ENCODE measurements around the gene BHLHA15. TPM values are rescaled to one million over a fixed set of nuclear protein-coding genes. Genes with fewer than 3 reads are reported as not detected.

BHLHA15 gene
- total and polyA plus RNA-seq, 10 donors: 0.11 to 40.7 (median 5.2) TPM; not detected in 1

DNA sequence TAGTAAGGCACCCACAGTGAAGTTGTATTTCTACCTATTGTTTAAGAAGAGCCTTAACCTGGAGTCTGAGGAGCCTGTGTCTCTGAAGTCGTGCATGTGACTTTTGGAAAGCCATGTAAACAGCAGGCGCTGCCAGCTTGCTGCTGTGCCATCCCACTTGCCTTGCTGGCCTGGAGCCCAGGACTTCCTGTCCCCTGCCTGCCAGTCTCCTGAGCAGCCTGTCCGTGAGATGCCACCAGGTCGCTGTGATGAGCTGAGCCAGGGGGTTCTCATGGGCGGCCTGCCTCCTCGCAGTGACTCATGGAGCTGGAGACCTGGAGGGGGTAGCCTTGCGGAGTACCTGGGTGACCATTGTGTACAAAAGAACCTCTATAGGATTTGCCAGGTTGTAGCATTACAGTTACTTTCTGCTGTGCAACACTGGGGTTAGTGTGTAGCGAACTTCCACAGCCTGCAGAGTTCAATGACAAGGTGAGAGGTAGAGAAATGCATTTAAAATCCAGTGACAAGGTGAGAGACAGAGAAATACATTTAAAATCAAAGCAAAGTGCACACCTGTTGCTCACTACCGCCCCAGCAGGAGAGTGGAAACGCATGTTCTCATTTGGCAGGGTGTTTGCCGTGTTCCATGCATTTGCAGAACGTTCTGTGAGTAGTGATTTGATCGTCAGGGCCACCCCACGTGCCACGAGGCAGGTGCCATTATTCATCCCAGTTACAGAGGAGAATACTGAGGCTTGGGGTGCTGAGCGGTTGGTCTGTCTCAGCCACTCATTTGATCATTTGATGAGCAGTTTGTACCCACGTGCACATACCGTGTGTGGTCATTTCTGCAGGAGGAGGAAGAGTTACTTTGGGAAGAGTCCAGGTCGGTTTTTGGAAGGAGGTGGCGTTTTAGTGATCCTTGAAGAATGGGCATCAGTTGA, 36.6 kb upstream of the BHLHA15 start:
- peaks cover 0 to 3% (median 0%) of the 10 kb centered on the region in 6 donors for H3K4me1 ChIP-seq
- no peaks in the 10 kb centered on the region for H3K27me3 ChIP-seq (replicated peaks in 1 of 7)
- peaks cover 0 to 90% (median 34%) of the 10 kb centered on the region in 6 donors for H3K36me3 ChIP-seq
- no peak overlapping the region for H3K27ac ChIP-seq
- no peaks in the 10 kb centered on the region for H3K9me3 ChIP-seq
- 90 to 93% (median 92%) methylated on average over 16 to 20 of the region's 20 CpGs for WGBS, 5 donors
- no peak for DNase-seq
- intact Hi-C loops (cut with DNase I; ENCODE audit: low total_unique reads): no loop called here
- no peak overlapping the region for H3K4me3 ChIP-seq
- no peak for TF ChIP-seq POLR2A (IDR thresholded peaks at IDR 0.05)
- TF ChIP-seq POLR2AphosphoS5 (IDR thresholded peaks at IDR 0.05): no peak
- TF ChIP-seq, protein P1, sequence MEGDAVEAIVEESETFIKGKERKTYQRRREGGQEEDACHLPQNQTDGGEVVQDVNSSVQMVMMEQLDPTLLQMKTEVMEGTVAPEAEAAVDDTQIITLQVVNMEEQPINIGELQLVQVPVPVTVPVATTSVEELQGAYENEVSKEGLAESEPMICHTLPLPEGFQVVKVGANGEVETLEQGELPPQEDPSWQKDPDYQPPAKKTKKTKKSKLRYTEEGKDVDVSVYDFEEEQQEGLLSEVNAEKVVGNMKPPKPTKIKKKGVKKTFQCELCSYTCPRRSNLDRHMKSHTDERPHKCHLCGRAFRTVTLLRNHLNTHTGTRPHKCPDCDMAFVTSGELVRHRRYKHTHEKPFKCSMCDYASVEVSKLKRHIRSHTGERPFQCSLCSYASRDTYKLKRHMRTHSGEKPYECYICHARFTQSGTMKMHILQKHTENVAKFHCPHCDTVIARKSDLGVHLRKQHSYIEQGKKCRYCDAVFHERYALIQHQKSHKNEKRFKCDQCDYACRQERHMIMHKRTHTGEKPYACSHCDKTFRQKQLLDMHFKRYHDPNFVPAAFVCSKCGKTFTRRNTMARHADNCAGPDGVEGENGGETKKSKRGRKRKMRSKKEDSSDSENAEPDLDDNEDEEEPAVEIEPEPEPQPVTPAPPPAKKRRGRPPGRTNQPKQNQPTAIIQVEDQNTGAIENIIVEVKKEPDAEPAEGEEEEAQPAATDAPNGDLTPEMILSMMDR (IDR thresholded peaks at IDR 0.05 in 8 of 11, conservative IDR thresholded peaks at IDR 0.05 in 3 of 11): no peak

DNA sequence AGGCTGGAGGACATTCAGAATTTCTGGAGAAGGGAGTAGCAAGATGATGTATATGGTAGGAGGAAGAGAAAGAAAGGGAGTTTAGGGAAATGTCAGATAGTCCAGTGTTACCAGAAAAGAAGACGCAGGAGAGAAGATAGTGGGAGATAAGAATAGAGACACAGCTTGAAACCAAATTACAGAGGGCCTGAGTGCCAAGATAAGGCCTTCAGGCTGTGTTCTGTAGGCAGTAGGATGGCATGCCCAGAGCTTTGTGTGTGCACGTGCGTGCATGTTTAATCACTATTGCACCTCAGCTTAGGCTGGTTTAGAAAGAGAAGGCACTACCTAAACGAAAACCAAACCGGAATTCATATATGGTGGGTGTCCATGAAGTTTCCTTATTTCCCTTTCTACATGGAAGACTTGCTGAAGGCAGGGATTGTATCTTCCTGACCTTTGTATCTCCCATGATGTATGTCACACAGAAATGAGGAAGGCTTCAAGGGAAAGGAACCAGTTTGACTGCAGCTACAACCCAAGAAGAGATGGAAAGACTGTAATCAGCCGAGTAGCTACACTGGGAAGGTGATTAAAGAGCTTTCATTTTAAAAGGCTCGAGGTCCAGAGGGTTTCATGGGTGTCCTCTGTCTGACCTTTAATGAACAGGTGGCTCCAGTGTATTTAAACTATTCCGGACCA, 35.8 kb upstream of the BHLHA15 start:
- DNase-seq: no peak
- Histone ChIP-seq H3K27ac (no peak overlapping the region), H3K4me1 (no peaks in the 10 kb centered on the region), H3K4me3 (no peak overlapping the region), H3K9me3 (no peaks in the 10 kb centered on the region), H3K27me3 (replicated peaks in 1 of 7) (no peaks in the 10 kb centered on the region), H3K36me3 (peaks cover 0 to 96% (median 34%) of the 10 kb centered on the region in 6 donors)
- TF ChIP-seq, protein P1 (IDR thresholded peaks at IDR 0.05 in 8 of 11, conservative IDR thresholded peaks at IDR 0.05 in 3 of 11): no peak
- TF ChIP-seq POLR2AphosphoS5 (IDR thresholded peaks at IDR 0.05) (no peak), POLR2A (IDR thresholded peaks at IDR 0.05) (no peak)
- 91 to 95% (median 94%) methylated on average over 8 of the region's 8 CpGs for whole genome bisulfite sequencing, 5 donors
- intact Hi-C loops (cut with DNase I; ENCODE audit: low total_unique reads): no loop called here

DNA sequence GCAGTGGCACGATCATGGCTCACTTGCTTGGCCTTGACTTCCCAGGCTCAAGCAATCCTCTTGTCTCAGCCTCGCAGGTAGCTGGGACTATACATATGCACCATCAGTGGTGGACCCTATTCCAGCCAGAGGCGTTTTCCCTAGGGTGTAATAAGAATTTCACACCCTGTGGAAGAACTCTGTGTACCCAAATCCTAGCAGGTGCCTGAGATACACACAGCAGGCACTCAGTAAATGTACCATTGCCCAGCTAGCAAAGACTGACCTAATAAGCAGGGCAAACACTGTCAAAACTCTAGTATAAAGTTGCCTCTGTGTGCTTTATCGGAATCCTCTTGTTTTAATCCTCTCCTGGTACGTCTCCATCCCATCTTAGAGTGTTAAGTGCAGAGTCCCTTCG, 33.7 kb upstream of the BHLHA15 start:
- intact Hi-C loops (cut with DNase I; ENCODE audit: low total_unique reads): no loop called here
- Histone ChIP-seq H3K4me1 (no peaks in the 10 kb centered on the region), H3K9me3 (no peaks in the 10 kb centered on the region), H3K27ac (no peak overlapping the region), H3K36me3 (peaks cover 0 to 84% (median 18%) of the 10 kb centered on the region in 6 donors), H3K27me3 (replicated peaks in 1 of 7) (no peaks in the 10 kb centered on the region), H3K4me3 (no peak overlapping the region)
- no peak for DNase-seq
- TF ChIP-seq POLR2A (IDR thresholded peaks at IDR 0.05) (no peak), POLR2AphosphoS5 (IDR thresholded peaks at IDR 0.05) (no peak)
- TF ChIP-seq, protein P1 (IDR thresholded peaks at IDR 0.05 in 8 of 11, conservative IDR thresholded peaks at IDR 0.05 in 3 of 11): no peak
- 94 to 98% (median 95%) methylated on average over 6 of the region's 6 CpGs for WGBS, 5 donors

DNA sequence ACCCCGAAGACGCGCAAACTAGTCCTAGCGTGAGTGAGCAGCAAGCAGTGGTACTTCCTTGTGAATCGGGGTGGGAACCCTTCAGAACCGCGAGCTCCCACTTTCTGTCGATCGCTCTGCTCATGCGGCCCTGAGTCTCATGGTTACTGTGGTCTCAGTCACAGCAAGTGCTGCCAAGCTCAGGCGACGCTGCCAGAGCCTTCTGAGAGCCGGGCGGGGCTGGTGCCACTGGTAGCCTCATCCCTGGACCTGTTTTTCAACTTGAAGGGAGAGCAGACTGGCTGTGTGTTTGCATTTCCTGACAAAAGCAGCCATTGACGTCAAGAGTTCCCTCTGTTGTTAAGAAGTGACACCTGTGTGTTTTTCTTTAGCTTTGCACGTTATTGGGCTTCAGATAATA, 32.9 kb upstream of the BHLHA15 start:
- no peak for DNase-seq

More for the DNA sequence above, 32.9 kb upstream of the BHLHA15 start:
- H3K36me3 ChIP-seq: peaks cover 0 to 79% (median 14%) of the 10 kb centered on the region in 6 donors
- H3K4me3 ChIP-seq: no peak overlapping the region
- intact Hi-C loops (cut with DNase I; ENCODE audit: low total_unique reads): no loop called here
- TF ChIP-seq POLR2A (IDR thresholded peaks at IDR 0.05) (no peak), POLR2AphosphoS5 (IDR thresholded peaks at IDR 0.05) (peak in 1 of 3 donors; percentile 18)
- TF ChIP-seq, protein P1 (IDR thresholded peaks at IDR 0.05 in 8 of 11, conservative IDR thresholded peaks at IDR 0.05 in 3 of 11): no peak
- H3K4me1 ChIP-seq: no peaks in the 10 kb centered on the region
- H3K27ac ChIP-seq: no peak overlapping the region
- WGBS, 5 donors: 87 to 93% (median 90%) methylated on average over 16 of the region's 16 CpGs
- no peaks in the 10 kb centered on the region for H3K27me3 ChIP-seq (replicated peaks in 1 of 7)
- H3K9me3 ChIP-seq: no peaks in the 10 kb centered on the region

Data from spleen (tissue), 11 donors.